ENCODE data around the gene ORM1.

The ORM1 gene

GRCh38 chr9:114302727-114303126 is 20.2 kb upstream of the ORM1 start:
- in situ Hi-C loops (cut with MboI; ENCODE audit: low pct_unique_long_range_greater_than_20kb, low sequenced_read_pairs), result no loop called here
- DNase-seq, result no peak

GRCh38 chr9:114303571-114303970 is 19.3 kb upstream of the ORM1 start:
- in situ Hi-C loops (cut with MboI; ENCODE audit: low pct_unique_long_range_greater_than_20kb, low sequenced_read_pairs), result no loop called here

GRCh38 chr9:114303977-114304376 is 18.9 kb upstream of the ORM1 start:
- no peak for DNase-seq
- in situ Hi-C loops (cut with MboI; ENCODE audit: low pct_unique_long_range_greater_than_20kb, low sequenced_read_pairs), result no loop called here

More at GRCh38 chr9:114303571-114303970, 19.3 kb upstream of the ORM1 start:
- no peak for DNase-seq

GRCh38 chr9:114304416-114305188 is 18.3 kb upstream of the ORM1 start:
- DNase-seq, result no peak
- in situ Hi-C loops (cut with MboI; ENCODE audit: low pct_unique_long_range_greater_than_20kb, low sequenced_read_pairs), result no loop called here

- in situ Hi-C loops (cut with MboI; ENCODE audit: low pct_unique_long_range_greater_than_20kb, low sequenced_read_pairs), result no loop called here
- DNase-seq, result no peak
Measured at GRCh38 chr9:114307899-114308267, 15.0 kb upstream of the ORM1 start.

GRCh38 chr9:114308361-114308950 is 14.4 kb upstream of the ORM1 start:
- in situ Hi-C loops (cut with MboI; ENCODE audit: low pct_unique_long_range_greater_than_20kb, low sequenced_read_pairs), result no loop called here
- no peak for DNase-seq

GRCh38 chr9:114309096-114309495 is 13.8 kb upstream of the ORM1 start:
- DNase-seq, result no peak
- in situ Hi-C loops (cut with MboI; ENCODE audit: low pct_unique_long_range_greater_than_20kb, low sequenced_read_pairs), result no loop called here

GRCh38 chr9:114310471-114311450 is 12.1 kb upstream of the ORM1 start:
- DNase-seq, result no peak
- in situ Hi-C loops (cut with MboI; ENCODE audit: low pct_unique_long_range_greater_than_20kb, low sequenced_read_pairs), result no loop called here

- DNase-seq, result no peak
- in situ Hi-C loops (cut with MboI; ENCODE audit: low pct_unique_long_range_greater_than_20kb, low sequenced_read_pairs), result no loop called here
Measured at GRCh38 chr9:114311571-114312512, 11.1 kb upstream of the ORM1 start.

- in situ Hi-C loops (cut with MboI; ENCODE audit: low pct_unique_long_range_greater_than_20kb, low sequenced_read_pairs), result no loop called here
Measured at GRCh38 chr9:114312513-114312875, 10.4 kb upstream of the ORM1 start.

GRCh38 chr9:114313186-114313585 is 9.7 kb upstream of the ORM1 start:
- DNase-seq, result no peak
- in situ Hi-C loops (cut with MboI; ENCODE audit: low pct_unique_long_range_greater_than_20kb, low sequenced_read_pairs), result no loop called here

More at GRCh38 chr9:114312513-114312875, 10.4 kb upstream of the ORM1 start:
- no peak for DNase-seq

GRCh38 chr9:114314256-114314867 is 8.5 kb upstream of the ORM1 start:
- no peak for DNase-seq
- in situ Hi-C loops (cut with MboI; ENCODE audit: low pct_unique_long_range_greater_than_20kb, low sequenced_read_pairs), result no loop called here

GRCh38 chr9:114314881-114315722 is 7.8 kb upstream of the ORM1 start:
- in situ Hi-C loops (cut with MboI; ENCODE audit: low pct_unique_long_range_greater_than_20kb, low sequenced_read_pairs), result no loop called here
- DNase-seq, result no peak

GRCh38 chr9:114315723-114316363 is 7.1 kb upstream of the ORM1 start:
- no peak for DNase-seq
- in situ Hi-C loops (cut with MboI; ENCODE audit: low pct_unique_long_range_greater_than_20kb, low sequenced_read_pairs), result no loop called here

GRCh38 chr9:114316605-114317230 is 6.2 kb upstream of the ORM1 start:
- DNase-seq, result no peak
- in situ Hi-C loops (cut with MboI; ENCODE audit: low pct_unique_long_range_greater_than_20kb, low sequenced_read_pairs), result no loop called here

GRCh38 chr9:114317665-114318357 is 5.1 kb upstream of the ORM1 start:
- DNase-seq, result peak; percentile 18
- in situ Hi-C loops (cut with MboI; ENCODE audit: low pct_unique_long_range_greater_than_20kb, low sequenced_read_pairs), result no loop called here

All from KBM-7 (cell line).